AG04450 (cell line): ENCODE data around the gene CCDC15. TPM values are rescaled to one million over a fixed set of nuclear protein-coding genes. Genes with fewer than 3 reads are reported as not detected.

ENCODE experiments used
- CTCF ChIA-PET: fragments of 300-600, 350-600 bp; formaldehyde crosslinking; extraction: SDS; loops from one replicate; lab custom pipeline; 2022; ENCODE audit warnings: antibody characterized with exemption, inconsistent platforms; lab: Charles Lee
- POLR2A ChIA-PET: fragments of 350-600 bp; formaldehyde crosslinking; extraction: SDS; loops from one replicate; lab custom pipeline; 2021; ENCODE audit warnings: antibody characterized with exemption, inconsistent platforms; lab: Yijun Ruan, JAX
- DNase-seq: peaks from one replicate; pipeline ENCODE4 v3.0.0-alpha.2; 2011; ENCODE audit warnings: low read depth, low spot score
- H3K27ac ChIP-seq: one replicate; pipeline ENCODE4 v1.5.1; 2012; ENCODE audit warnings: low read depth, low read length, control low read depth
- H3K27me3 ChIP-seq: one replicate; pipeline ENCODE4 v1.6.0; 2012; ENCODE audit warnings: low read length; ENCODE audit not compliant: control insufficient read depth, insufficient read depth
- H3K4me3 ChIP-seq: 2 replicates; pipeline ENCODE4 v1.5.1; 2011; ENCODE audit warnings: mild to moderate bottlenecking, low read depth, low read length, control low read depth
- H3K9me3 ChIP-seq: 2 replicates; pipeline ENCODE4 v1.5.1; 2012; ENCODE audit warnings: low read length; ENCODE audit not compliant: control insufficient read depth, insufficient read depth
- polyA plus RNA-seq: library from polyadenylated mRNA; depleted of rRNA; stranded (reverse); fragments of >200 nt; gene quantifications from 2 replicates; pipeline ENCODE4 v1.2.3, GENCODE V29; 2011
- TF ChIP-seq, protein P1 (sequence below): IDR thresholded peaks from 2 replicates; pipeline ENCODE4 v1.5.1; 2011; ENCODE audit warnings: low read depth, low read length, control low read depth, inconsistent platforms

CCDC15 gene
- polyA plus RNA-seq, 1 experiment, result 1.1 TPM

GRCh38 chr11:124971810-124972209 is 17.8 kb downstream of the CCDC15 start:
- CTCF ChIA-PET, result interaction anchor here (0.6 to 1.6 kb wide), 3 partner anchors 170 to 556 kb away, joined by 4 to 8 read pairs (median 4); no protein-coding TSS in a partner anchor
- Histone ChIP-seq H3K4me3 (no peak overlapping the region), H3K27me3 (no peaks in the 10 kb centered on the region), H3K9me3 (no peaks in the 10 kb centered on the region), H3K27ac (no peak overlapping the region)
- TF ChIP-seq, protein P1, sequence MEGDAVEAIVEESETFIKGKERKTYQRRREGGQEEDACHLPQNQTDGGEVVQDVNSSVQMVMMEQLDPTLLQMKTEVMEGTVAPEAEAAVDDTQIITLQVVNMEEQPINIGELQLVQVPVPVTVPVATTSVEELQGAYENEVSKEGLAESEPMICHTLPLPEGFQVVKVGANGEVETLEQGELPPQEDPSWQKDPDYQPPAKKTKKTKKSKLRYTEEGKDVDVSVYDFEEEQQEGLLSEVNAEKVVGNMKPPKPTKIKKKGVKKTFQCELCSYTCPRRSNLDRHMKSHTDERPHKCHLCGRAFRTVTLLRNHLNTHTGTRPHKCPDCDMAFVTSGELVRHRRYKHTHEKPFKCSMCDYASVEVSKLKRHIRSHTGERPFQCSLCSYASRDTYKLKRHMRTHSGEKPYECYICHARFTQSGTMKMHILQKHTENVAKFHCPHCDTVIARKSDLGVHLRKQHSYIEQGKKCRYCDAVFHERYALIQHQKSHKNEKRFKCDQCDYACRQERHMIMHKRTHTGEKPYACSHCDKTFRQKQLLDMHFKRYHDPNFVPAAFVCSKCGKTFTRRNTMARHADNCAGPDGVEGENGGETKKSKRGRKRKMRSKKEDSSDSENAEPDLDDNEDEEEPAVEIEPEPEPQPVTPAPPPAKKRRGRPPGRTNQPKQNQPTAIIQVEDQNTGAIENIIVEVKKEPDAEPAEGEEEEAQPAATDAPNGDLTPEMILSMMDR, result no peak
- DNase-seq, result no peak
- POLR2A ChIA-PET, result no interaction called here

DNA sequence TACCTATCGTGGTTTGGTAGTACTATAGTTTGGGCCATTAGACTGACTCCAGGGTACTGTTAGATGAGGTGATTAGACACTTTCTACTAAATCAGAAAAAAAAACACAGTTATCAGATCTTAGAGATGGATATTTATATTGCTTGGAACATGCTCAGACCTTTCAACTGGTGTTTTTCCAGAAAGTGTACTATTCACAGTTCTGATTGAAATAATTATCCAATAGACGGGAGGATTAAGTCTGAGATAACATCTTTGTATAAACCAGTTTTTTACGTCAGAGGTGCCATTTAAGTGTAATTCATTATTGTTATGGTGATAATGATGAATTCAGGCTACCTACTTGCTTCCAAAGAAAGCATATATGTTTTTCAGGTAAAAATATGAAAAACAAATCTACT is 22.5 kb downstream of the CCDC15 start:
- ChIA-PET CTCF (no interaction called here), POLR2A (no interaction called here)
- DNase-seq, result no peak
- H3K4me3 ChIP-seq, result no peak overlapping the region
- peaks cover 4% of the 10 kb centered on the region for H3K9me3 ChIP-seq
- no peak overlapping the region for H3K27ac ChIP-seq
- TF ChIP-seq, protein P1, result no peak
- H3K27me3 ChIP-seq, result no peaks in the 10 kb centered on the region

GRCh38 chr11:124977006-124977405 is 23.0 kb downstream of the CCDC15 start:
- no peak for DNase-seq
- peaks cover 7% of the 10 kb centered on the region for H3K9me3 ChIP-seq
- TF ChIP-seq, protein P1, result no peak
- no peak overlapping the region for H3K27ac ChIP-seq
- no peak overlapping the region for H3K4me3 ChIP-seq
- ChIA-PET CTCF (no interaction called here), POLR2A (no interaction called here)
- no peaks in the 10 kb centered on the region for H3K27me3 ChIP-seq

GRCh38 chr11:124978316-124978715 is 24.3 kb downstream of the CCDC15 start:
- Histone ChIP-seq H3K27ac (no peak overlapping the region), H3K4me3 (no peak overlapping the region), H3K27me3 (no peaks in the 10 kb centered on the region), H3K9me3 (peaks cover 7% of the 10 kb centered on the region)
- POLR2A ChIA-PET, result no interaction called here
- CTCF ChIA-PET, result no interaction called here
- DNase-seq, result no peak
- TF ChIP-seq, protein P1, result no peak

DNA sequence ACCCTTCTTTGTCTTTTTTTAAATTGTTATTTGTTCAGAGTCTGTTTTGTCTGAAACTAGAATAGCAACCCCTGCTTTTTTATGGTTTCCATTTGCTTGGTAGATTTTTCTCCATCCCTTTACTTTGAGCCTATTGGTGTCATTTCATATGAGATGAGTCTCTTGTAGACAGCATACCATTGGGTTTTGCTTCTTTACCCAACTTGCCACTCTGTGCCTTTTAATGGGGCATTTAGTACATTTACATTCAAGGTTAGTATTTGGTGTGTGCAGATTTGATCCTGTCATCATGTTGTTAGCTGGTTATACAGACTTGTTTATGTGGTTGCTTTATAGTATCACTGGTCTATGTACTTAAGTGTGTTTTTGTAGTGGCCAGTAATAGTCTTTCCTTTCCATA is 28.0 kb downstream of the CCDC15 start:
- H3K27ac ChIP-seq, result no peak overlapping the region
- no peak for DNase-seq
- ChIA-PET POLR2A (no interaction called here), CTCF (interaction anchor here (0.8 to 1.2 kb wide), 2 partner anchors 106 to 183 kb away, joined by 3 to 4 read pairs; partner anchors contain the start of gene PKNOX2)
- TF ChIP-seq, protein P1, result no peak
- H3K27me3 ChIP-seq, result no peaks in the 10 kb centered on the region
- H3K4me3 ChIP-seq, result no peak overlapping the region
- H3K9me3 ChIP-seq, result peaks cover 7% of the 10 kb centered on the region
